Motor neuron (in vitro differentiated cells): ENCODE results near the gene MAL. TPM values are rescaled to one million over a fixed set of nuclear protein-coding genes. Genes with fewer than 3 reads are reported as not detected.

ENCODE experiments used
- ATAC-seq, 8 experiments: fragments of 200-7000 bp; cut with Tn5 transposase; replicated peaks in 6 of 8; 2 replicates each; pipeline ENCODE4 v1.8.0; 2021; ENCODE audit warnings: mild to moderate bottlenecking in 8 of 8, moderate library complexity in 8 of 8
- H3K27ac ChIP-seq, 2 donors: fragments of 250-450 bp; sonication (Bioruptor Pico); 2 replicates each; pipeline ENCODE4 v1.9.0; 2021; ENCODE audit warnings: antibody characterized with exemption in 2 of 2, mild to moderate bottlenecking in 2 of 2, moderate library complexity in 1 of 2
- H3K4me1 ChIP-seq, 2 donors: fragments of 250-450 bp; sonication (Bioruptor Pico); replicated peaks in 1 of 2; 2 replicates each; pipeline ENCODE4 v1.6.1; 2021; ENCODE audit warnings: antibody characterized with exemption in 2 of 2, mild to moderate bottlenecking in 2 of 2, moderate library complexity in 1 of 2
- H3K4me3 ChIP-seq, 5 donors: fragments of 250-450 bp; sonication (Bioruptor Pico); 2 replicates each; pipeline ENCODE4 v1.9.0; 2021; ENCODE audit warnings: antibody characterized with exemption in 5 of 5, mild to moderate bottlenecking in 5 of 5, moderate library complexity in 4 of 5
- WGBS, 10 experiments: fragments of 450-650 bp; shearing (Covaris generic); methylation state at CpG; one replicate each; pipeline ENCODE4 v1.0.0; 2022; 5-methylcytosine and 5-hydroxymethylcytosine counted together
- in situ Hi-C, 9 experiments: fragments of 400-800 bp; cut with MboI; loops; one replicate each; pipeline ENCODE4 v1.15.0; 2021; ENCODE audit warnings: low sequenced_read_pairs in 9 of 9, low pct_unique_long_range_greater_than_20kb in 2 of 9; ENCODE audit not compliant: unreplicated experiment in 9 of 9
- total RNA-seq, 8 experiments: library from RNA; unstranded; fragments of 300-600 nt; gene quantifications; 2 replicates each; pipeline versions ENCODE4 v1.2.3 to v1.2.4, GENCODE V29; 2022

MAL gene
- total RNA-seq, 8 experiments from 2014 or later, result 0.41 to 62.2 (median 2.1) TPM

DNA sequence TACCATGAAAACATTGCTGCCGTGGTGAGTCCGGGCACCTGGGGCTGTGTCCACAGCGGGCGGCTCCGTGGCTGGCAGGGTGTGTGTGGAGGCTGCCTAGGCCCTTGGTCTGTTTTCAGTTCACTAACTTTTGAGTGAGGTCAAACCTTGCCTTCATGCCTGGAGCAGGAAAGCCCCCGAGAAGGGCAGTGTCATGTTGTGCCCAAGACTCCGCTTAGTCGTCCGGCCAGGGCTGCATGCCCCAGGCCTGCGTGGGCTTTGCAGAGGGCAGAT, 24.1 kb downstream of the MAL start:
- H3K27ac ChIP-seq, result no peak overlapping the region
- peaks cover 0 to 5% of the 10 kb centered on the region in 2 donors for H3K4me1 ChIP-seq
- H3K4me3 ChIP-seq, result no peak overlapping the region
- in situ Hi-C loops, result no loop called here
- no peak for ATAC-seq
- 100% methylated on average over 1 to 4 of the region's 10 CpGs; no CpG with 5 or more reads in 8 of the 10 experiments for WGBS, 10 experiments

GRCh38 chr2:95049961-95050360, 24.5 kb downstream of the MAL start:
- in situ Hi-C loops, result no loop called here

GRCh38 chr2:95050385-95051300, 25.1 kb downstream of the MAL start:
- peaks cover 0 to 5% of the 10 kb centered on the region in 2 donors for H3K4me1 ChIP-seq
- no peak overlapping the region for H3K4me3 ChIP-seq
- no peak overlapping the region for H3K27ac ChIP-seq
- in situ Hi-C loops, result no loop called here
- no peak for ATAC-seq
- 42 to 100% (median 71%) methylated on average over 1 to 3 of the region's 7 CpGs; no CpG with 5 or more reads in 5 of the 10 experiments for WGBS, 10 experiments

More at GRCh38 chr2:95049961-95050360, 24.5 kb downstream of the MAL start:
- WGBS, 10 experiments, result 38 to 86% (median 71%) methylated on average over 1 to 3 of the region's 6 CpGs; no CpG with 5 or more reads in 4 of the 10 experiments
- ATAC-seq, result no peak
- Histone ChIP-seq H3K4me1 (peaks cover 0 to 5% of the 10 kb centered on the region in 2 donors), H3K4me3 (no peak overlapping the region), H3K27ac (no peak overlapping the region)

DNA sequence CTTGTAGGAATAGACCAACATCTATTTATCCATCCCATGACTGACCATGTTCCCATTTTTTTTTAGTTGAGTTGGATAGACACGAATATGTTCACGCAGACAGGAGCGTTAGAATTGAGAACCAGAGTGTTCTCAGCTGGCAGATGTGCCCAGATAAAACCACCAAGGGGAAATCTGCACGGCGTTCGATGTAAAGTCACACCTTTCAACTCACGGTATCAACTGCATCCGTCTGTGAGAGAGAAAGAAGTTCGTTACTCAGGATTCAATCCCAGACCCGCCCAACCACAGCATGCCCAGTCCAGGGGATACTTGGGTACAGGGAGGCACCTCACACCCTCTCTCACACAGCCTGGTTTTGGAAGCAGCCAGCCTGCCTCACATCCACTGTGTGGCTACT, 26.1 kb downstream of the MAL start:
- in situ Hi-C loops, result no loop called here
- no peak for ATAC-seq
- 0 to 100% (median 92%) methylated on average over 3 to 10 of the region's 10 CpGs; no CpG with 5 or more reads in 3 of the 10 experiments for WGBS, 10 experiments
- peaks cover 0 to 6% of the 10 kb centered on the region in 2 donors for H3K4me1 ChIP-seq
- H3K4me3 ChIP-seq, result no peak overlapping the region
- H3K27ac ChIP-seq, result no peak overlapping the region

GRCh38 chr2:95052307-95052706, 26.8 kb downstream of the MAL start:
- Histone ChIP-seq H3K4me1 (peaks cover 5 to 13% of the 10 kb centered on the region in 2 donors), H3K27ac (no peak overlapping the region), H3K4me3 (no peak overlapping the region)
- in situ Hi-C loops, result no loop called here
- 40 to 90% (median 82%) methylated on average over 1 to 5 of the region's 6 CpGs; no CpG with 5 or more reads in 5 of the 10 experiments for WGBS, 10 experiments
- no peak for ATAC-seq

GRCh38 chr2:95052804-95053479, 27.4 kb downstream of the MAL start:
- in situ Hi-C loops, result no loop called here
- peaks cover 10 to 19% of the 10 kb centered on the region in 2 donors for H3K4me1 ChIP-seq
- ATAC-seq, result no peak
- H3K27ac ChIP-seq, result no peak overlapping the region
- 80 to 100% (median 92%) methylated on average over 1 to 7 of the region's 13 CpGs; no CpG with 5 or more reads in 4 of the 10 experiments for WGBS, 10 experiments
- no peak overlapping the region for H3K4me3 ChIP-seq

DNA sequence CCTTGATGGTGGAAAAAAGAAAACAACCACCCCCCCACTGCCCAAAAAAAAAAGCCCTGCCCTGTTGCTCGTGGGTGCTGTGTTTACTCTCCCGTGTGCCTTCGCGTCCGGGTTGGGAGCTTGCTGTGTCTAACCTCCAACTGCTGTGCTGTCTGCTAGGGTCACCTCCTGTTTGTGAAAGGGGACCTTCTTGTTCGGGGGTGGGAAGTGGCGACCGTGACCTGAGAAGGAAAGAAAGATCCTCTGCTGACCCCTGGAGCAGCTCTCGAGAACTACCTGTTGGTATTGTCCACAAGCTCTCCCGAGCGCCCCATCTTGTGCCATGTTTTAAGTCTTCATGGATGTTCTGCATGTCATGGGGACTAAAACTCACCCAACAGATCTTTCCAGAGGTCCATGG, 28.0 kb downstream of the MAL start:
- in situ Hi-C loops, result no loop called here
- H3K27ac ChIP-seq, result no peak overlapping the region
- ATAC-seq, result no peak
- no peak overlapping the region for H3K4me3 ChIP-seq
- WGBS, 10 experiments, result 30 to 100% (median 73%) methylated on average over 2 to 8 of the region's 11 CpGs; no CpG with 5 or more reads in 3 of the 10 experiments
- peaks cover 10 to 20% of the 10 kb centered on the region in 2 donors for H3K4me1 ChIP-seq

GRCh38 chr2:95054016-95054415, 28.5 kb downstream of the MAL start:
- no peak overlapping the region for H3K27ac ChIP-seq
- in situ Hi-C loops, result no loop called here
- H3K4me1 ChIP-seq, result peaks cover 10 to 23% of the 10 kb centered on the region in 2 donors
- 71 to 100% (median 80%) methylated on average over 1 to 5 of the region's 5 CpGs; no CpG with 5 or more reads in 3 of the 10 experiments for WGBS, 10 experiments
- no peak for ATAC-seq
- no peak overlapping the region for H3K4me3 ChIP-seq

GRCh38 chr2:95055262-95055661, 29.8 kb downstream of the MAL start:
- in situ Hi-C loops, result no loop called here
- WGBS, 10 experiments, result 0 to 90% (median 64%) methylated on average over 1 to 3 of the region's 3 CpGs; no CpG with 5 or more reads in 3 of the 10 experiments
- ATAC-seq, result peak in 3 of 8 experiments; percentile 28 to 74 (median 36)

DNA sequence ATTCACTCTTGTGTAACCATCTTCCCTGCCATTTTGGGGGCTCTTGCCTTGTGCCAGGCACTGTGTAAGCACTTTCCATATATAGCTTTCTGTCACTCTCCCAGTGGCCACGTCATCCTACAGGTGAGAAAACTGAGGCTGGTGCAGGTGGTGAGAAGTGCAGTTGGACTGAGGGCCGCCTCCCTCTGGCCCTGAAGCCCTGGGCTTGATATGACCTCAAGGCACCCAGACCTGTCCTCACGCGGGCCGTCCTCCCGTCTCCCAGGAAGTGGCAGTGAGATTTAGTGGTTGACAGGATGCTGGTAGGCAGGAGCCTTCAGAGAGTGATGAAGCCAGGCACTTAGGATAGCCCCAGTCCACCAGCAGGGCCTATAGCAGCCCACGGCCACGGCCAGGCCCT, 30.5 kb downstream of the MAL start:
- H3K4me3 ChIP-seq, result no peak overlapping the region
- in situ Hi-C loops, result no loop called here
- WGBS, 10 experiments, result 60 to 80% methylated on average over 1 to 4 of the region's 8 CpGs; no CpG with 5 or more reads in 8 of the 10 experiments
- H3K4me1 ChIP-seq, result peaks cover 10 to 27% of the 10 kb centered on the region in 2 donors
- H3K27ac ChIP-seq, result no peak overlapping the region
- ATAC-seq, result no peak

More at GRCh38 chr2:95055262-95055661, 29.8 kb downstream of the MAL start:
- Histone ChIP-seq H3K27ac (no peak overlapping the region), H3K4me3 (no peak overlapping the region), H3K4me1 (peaks cover 10 to 27% of the 10 kb centered on the region in 2 donors)

- in situ Hi-C loops, result no loop called here
- peak in 6 of 8 experiments; percentile 19 to 60 (median 35) for ATAC-seq
- H3K4me3 ChIP-seq, result no peak overlapping the region
- no peak overlapping the region for H3K27ac ChIP-seq
- H3K4me1 ChIP-seq, result peaks cover 10 to 27% of the 10 kb centered on the region in 2 donors
- WGBS, 10 experiments, result 33 to 100% (median 70%) methylated on average over 1 to 4 of the region's 15 CpGs; no CpG with 5 or more reads in 4 of the 10 experiments
Measured at GRCh38 chr2:95056461-95057459, 31.3 kb downstream of the MAL start.
